ENCODE measurements around the gene ANKRD44. TPM values are rescaled to one million over a fixed set of nuclear protein-coding genes. Genes with fewer than 3 reads are reported as not detected.

ANKRD44 gene
- total RNA-seq, 2 experiments from 2014 or later: 210 to 249 TPM

DNA sequence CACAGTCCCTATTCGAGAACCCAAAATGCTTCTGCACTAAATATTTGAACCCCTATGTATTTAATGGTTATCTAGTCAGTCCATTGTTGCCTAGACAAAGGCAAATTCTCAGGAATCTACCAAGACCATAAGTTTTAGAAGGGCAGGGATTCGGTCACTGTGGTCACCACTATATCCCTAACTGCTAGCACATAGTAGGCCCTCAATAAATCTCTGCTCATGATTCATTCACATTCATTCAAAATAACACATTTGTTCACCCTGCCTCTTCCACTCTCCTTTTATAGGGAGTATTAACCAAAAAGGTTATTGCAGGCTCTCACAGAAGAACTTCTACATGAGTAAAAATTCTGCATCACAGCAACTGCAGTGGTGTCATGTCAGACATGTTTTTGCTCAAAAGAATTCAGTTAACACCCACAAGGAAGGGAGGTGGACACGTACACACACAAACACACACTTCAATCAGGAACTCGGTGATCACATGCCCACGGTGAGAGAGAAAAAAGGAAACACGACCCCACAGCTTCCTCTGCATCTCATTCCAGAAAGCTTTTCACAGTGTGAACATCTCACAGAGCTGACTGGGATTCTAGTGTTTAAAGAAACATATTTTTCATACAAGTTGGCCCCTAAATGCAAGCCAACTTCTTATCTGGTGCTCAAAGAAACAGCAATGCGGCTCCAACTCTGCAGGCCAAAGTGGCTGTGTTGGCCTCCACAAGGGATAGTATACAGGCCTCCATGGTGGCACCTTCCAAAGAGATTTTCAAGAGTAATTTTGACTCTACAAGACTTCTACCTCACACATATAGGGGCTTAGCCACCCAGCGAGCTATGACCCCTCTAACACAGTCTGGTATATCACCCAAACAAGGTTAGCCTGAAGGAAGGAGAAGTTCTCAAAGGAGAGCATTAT lies 98.0 kb downstream of the ANKRD44 start:
- H3K27ac Mint-ChIP-seq: peak overlapping the region; percentile 90
- DNase-seq: peak; percentile 57

GRCh38 chr2:197211881-197212342 lies 98.7 kb downstream of the ANKRD44 start:
- ATAC-seq (no peak), DNase-seq (no peak)
- CTCF ChIA-PET: interaction anchor here (0.8 to 1.0 kb wide), 2 partner anchors 26 to 28 kb away, joined by 3 read pairs; no protein-coding TSS in a partner anchor
- Mint-ChIP-seq H3K36me3 (peaks cover 20% of the 10 kb centered on the region), H3K27me3 (no peaks in the 10 kb centered on the region), H3K4me3 (peak overlapping the region; percentile 6), H3K9me3 (ENCODE audit: low read depth) (no peaks in the 10 kb centered on the region), H3K4me1 (peaks cover 97% of the 10 kb centered on the region), H3K27ac (peak overlapping the region; percentile 90)

More for the DNA sequence above, 98.0 kb downstream of the ANKRD44 start:
- CTCF ChIA-PET: interaction anchor here (0.8 to 1.6 kb wide), 5 partner anchors 7 to 95 kb away, joined by 3 to 8 read pairs (median 4); no protein-coding TSS in a partner anchor
- Mint-ChIP-seq H3K27me3 (no peaks in the 10 kb centered on the region), H3K9me3 (ENCODE audit: low read depth) (no peaks in the 10 kb centered on the region), H3K36me3 (peaks cover 15% of the 10 kb centered on the region), H3K4me1 (peaks cover 97% of the 10 kb centered on the region), H3K4me3 (peak overlapping the region; percentile 20)
- no peak for ATAC-seq

- DNase-seq (no peak), ATAC-seq (no peak)
- H3K4me3 Mint-ChIP-seq: peak overlapping the region; percentile 42
- CTCF ChIA-PET: interaction anchor here (0.6 to 1.7 kb wide), 4 partner anchors 12 to 27 kb away, joined by 3 to 6 read pairs (median 4); no protein-coding TSS in a partner anchor
- peak overlapping the region; percentile 90 for H3K27ac Mint-ChIP-seq
- peaks cover 19% of the 10 kb centered on the region for H3K36me3 Mint-ChIP-seq
- H3K9me3 Mint-ChIP-seq (ENCODE audit: low read depth): no peaks in the 10 kb centered on the region
- peaks cover 97% of the 10 kb centered on the region for H3K4me1 Mint-ChIP-seq
- H3K27me3 Mint-ChIP-seq: no peaks in the 10 kb centered on the region
Measured at GRCh38 chr2:197210430-197210829, 100.2 kb downstream of the ANKRD44 start.

DNA sequence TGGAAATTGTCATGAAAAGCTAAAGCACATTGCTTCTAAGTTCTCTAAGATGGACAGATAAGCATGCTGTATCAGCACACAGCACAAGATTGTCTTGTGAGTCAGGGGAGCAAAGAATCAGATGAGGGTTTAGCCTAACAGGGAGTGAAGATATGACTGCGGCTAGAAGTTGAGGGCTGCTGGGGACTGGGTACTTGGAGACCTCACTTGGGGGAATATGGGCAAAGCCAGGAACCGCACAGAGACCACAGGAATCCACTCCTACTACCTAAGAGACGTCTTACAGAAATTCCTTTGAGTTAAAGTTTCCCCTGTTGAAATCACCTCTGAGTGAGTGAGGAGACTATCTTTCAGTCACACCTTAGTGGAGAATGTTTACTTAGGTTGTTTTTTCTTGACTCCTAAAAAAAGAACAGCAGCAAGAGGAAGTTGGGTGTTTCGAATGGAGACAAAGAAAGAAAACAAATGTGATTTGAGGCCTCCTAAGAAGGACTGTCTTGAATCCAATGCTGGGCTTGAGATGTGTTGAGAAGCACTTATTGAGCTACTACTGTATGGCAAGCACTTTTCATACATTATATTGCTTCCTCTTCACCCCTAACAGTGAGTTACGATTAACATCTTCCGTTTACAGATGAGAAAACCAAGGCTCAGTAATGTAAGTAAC lies 100.7 kb downstream of the ANKRD44 start:
- Mint-ChIP-seq H3K9me3 (ENCODE audit: low read depth) (no peaks in the 10 kb centered on the region), H3K36me3 (peaks cover 18% of the 10 kb centered on the region), H3K27ac (peak overlapping the region; percentile 90), H3K27me3 (no peaks in the 10 kb centered on the region), H3K4me1 (peaks cover 96% of the 10 kb centered on the region), H3K4me3 (peak overlapping the region; percentile 42)
- CTCF ChIA-PET: interaction anchor here (0.6 to 1.9 kb wide), 8 partner anchors 11 to 95 kb away, joined by 3 to 6 read pairs (median 4); no protein-coding TSS in a partner anchor
- ATAC-seq (peak; percentile 50), DNase-seq (peak; percentile 70)

DNA sequence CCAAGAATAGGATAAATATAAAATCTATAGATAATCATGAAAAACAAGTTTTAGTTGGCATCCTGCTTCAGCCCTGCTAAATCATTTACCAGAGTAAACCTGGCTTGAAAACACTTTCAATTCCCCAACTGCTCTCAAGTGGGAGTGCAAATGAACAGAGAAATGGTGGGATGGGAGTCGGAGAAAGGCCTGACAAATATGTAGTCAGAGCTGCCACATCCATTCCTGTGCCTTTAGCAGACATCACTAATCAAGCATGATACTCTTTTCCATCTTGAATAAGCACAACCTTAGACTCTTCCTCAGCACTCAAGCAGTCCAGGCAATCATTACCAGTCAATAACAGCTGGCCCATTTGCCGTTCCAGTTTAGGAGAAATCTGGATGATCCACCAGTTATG lies 101.3 kb downstream of the ANKRD44 start:
- CTCF ChIA-PET: interaction anchor here (0.9 to 1.9 kb wide), 7 partner anchors 10 to 96 kb away, joined by 3 to 6 read pairs (median 4); no protein-coding TSS in a partner anchor
- Mint-ChIP-seq H3K4me1 (peaks cover 95% of the 10 kb centered on the region), H3K27me3 (no peaks in the 10 kb centered on the region), H3K4me3 (peak overlapping the region; percentile 42), H3K27ac (peak overlapping the region; percentile 90), H3K36me3 (peaks cover 21% of the 10 kb centered on the region), H3K9me3 (ENCODE audit: low read depth) (no peaks in the 10 kb centered on the region)
- ATAC-seq (no peak), DNase-seq (no peak)

DNA sequence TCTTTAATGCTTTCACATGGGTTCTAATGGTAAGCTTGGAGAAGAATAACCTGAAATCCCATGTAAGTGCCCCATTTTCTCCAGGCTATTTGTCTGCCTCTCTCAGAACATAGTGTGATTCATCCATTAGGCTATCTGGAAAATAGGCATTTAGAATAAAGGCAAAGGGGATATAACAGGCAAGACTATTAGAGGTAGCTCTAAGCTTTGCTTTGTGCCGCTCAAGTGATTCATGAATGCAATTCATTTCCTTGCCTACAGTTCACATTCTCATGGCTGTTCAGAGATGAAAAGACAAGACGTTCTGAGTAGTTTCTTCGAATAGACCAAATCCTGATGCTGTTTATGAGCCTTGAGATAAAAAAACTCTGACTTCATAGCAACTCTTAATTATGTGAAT lies 101.7 kb downstream of the ANKRD44 start:
- peaks cover 23% of the 10 kb centered on the region for H3K36me3 Mint-ChIP-seq
- ATAC-seq: no peak
- peaks cover 93% of the 10 kb centered on the region for H3K4me1 Mint-ChIP-seq
- CTCF ChIA-PET: interaction anchor here (0.9 to 1.9 kb wide), 6 partner anchors 10 to 95 kb away, joined by 3 to 6 read pairs (median 4); no protein-coding TSS in a partner anchor
- no peaks in the 10 kb centered on the region for H3K27me3 Mint-ChIP-seq
- no peak for DNase-seq
- peak overlapping the region; percentile 90 for H3K27ac Mint-ChIP-seq
- peak overlapping the region; percentile 42 for H3K4me3 Mint-ChIP-seq
- H3K9me3 Mint-ChIP-seq (ENCODE audit: low read depth): no peaks in the 10 kb centered on the region

DNA sequence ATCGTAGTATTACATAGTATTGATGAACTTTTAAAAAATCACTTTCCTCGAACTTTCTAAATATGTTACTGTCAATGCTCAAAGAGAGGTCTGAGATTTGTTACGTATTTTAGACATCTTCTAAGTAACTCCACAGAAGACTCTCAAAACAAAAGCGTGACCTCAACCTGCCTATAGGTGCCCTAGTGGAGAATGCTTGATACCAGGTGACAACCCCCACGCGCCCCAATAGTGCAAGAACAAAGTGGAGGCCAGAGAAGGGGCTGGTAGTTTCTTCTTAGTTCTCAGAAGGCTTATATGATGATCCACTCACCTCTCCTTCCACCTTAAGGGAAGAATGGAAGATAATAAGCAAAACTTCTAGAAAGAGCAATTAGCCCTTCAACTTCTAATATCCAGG lies 102.6 kb downstream of the ANKRD44 start:
- peaks cover 31% of the 10 kb centered on the region for H3K36me3 Mint-ChIP-seq
- H3K4me3 Mint-ChIP-seq: peak overlapping the region; percentile 9
- no peaks in the 10 kb centered on the region for H3K27me3 Mint-ChIP-seq
- CTCF ChIA-PET: interaction anchor here (1.2 to 1.9 kb wide), 3 partner anchors 9 to 32 kb away, joined by 3 to 6 read pairs (median 6); no protein-coding TSS in a partner anchor
- no peak for ATAC-seq
- H3K9me3 Mint-ChIP-seq (ENCODE audit: low read depth): no peaks in the 10 kb centered on the region
- H3K27ac Mint-ChIP-seq: peak overlapping the region; percentile 98
- no peak for DNase-seq
- peaks cover 92% of the 10 kb centered on the region for H3K4me1 Mint-ChIP-seq

GRCh38 chr2:197207598-197207997 lies 103.0 kb downstream of the ANKRD44 start:
- Mint-ChIP-seq H3K36me3 (peaks cover 35% of the 10 kb centered on the region), H3K9me3 (ENCODE audit: low read depth) (no peaks in the 10 kb centered on the region), H3K4me3 (peak overlapping the region; percentile 9), H3K27ac (peak overlapping the region; percentile 98), H3K4me1 (peaks cover 91% of the 10 kb centered on the region), H3K27me3 (no peaks in the 10 kb centered on the region)
- CTCF ChIA-PET: interaction anchor here (0.6 to 2.8 kb wide), 4 partner anchors 13 to 99 kb away, joined by 3 to 8 read pairs (median 4); no protein-coding TSS in a partner anchor
- ATAC-seq: no peak
- no peak for DNase-seq

GRCh38 chr2:197207106-197207505 lies 103.5 kb downstream of the ANKRD44 start:
- Mint-ChIP-seq H3K4me3 (peak overlapping the region; percentile 9), H3K4me1 (peaks cover 90% of the 10 kb centered on the region), H3K27me3 (no peaks in the 10 kb centered on the region), H3K27ac (peak overlapping the region; percentile 98), H3K36me3 (peaks cover 39% of the 10 kb centered on the region), H3K9me3 (ENCODE audit: low read depth) (no peaks in the 10 kb centered on the region)
- DNase-seq (no peak), ATAC-seq (no peak)
- CTCF ChIA-PET: interaction anchor here (0.6 to 2.8 kb wide), 4 partner anchors 13 to 100 kb away, joined by 3 to 8 read pairs (median 4); no protein-coding TSS in a partner anchor

GRCh38 chr2:197205585-197206215 lies 104.9 kb downstream of the ANKRD44 start:
- peak; percentile 88 for DNase-seq
- H3K4me1 Mint-ChIP-seq: peaks cover 89% of the 10 kb centered on the region
- H3K27ac Mint-ChIP-seq: peak overlapping the region; percentile 98
- ATAC-seq: peak; percentile 85
- H3K27me3 Mint-ChIP-seq: no peaks in the 10 kb centered on the region
- H3K4me3 Mint-ChIP-seq: peak overlapping the region; percentile 64
- H3K9me3 Mint-ChIP-seq (ENCODE audit: low read depth): no peaks in the 10 kb centered on the region
- H3K36me3 Mint-ChIP-seq: peaks cover 43% of the 10 kb centered on the region
- CTCF ChIA-PET: interaction anchor here (0.9 to 2.8 kb wide), 15 partner anchors 8 to 103 kb away, joined by 3 to 8 read pairs (median 5); no protein-coding TSS in a partner anchor

- no peaks in the 10 kb centered on the region for H3K9me3 Mint-ChIP-seq (ENCODE audit: low read depth)
- DNase-seq: no peak
- CTCF ChIA-PET: interaction anchor here (0.9 to 2.8 kb wide), 12 partner anchors 9 to 107 kb away, joined by 3 to 8 read pairs (median 5); no protein-coding TSS in a partner anchor
- H3K27ac Mint-ChIP-seq: peak overlapping the region; percentile 98
- H3K4me1 Mint-ChIP-seq: peaks cover 89% of the 10 kb centered on the region
- peaks cover 43% of the 10 kb centered on the region for H3K36me3 Mint-ChIP-seq
- no peak overlapping the region for H3K4me3 Mint-ChIP-seq
- no peak for ATAC-seq
- no peaks in the 10 kb centered on the region for H3K27me3 Mint-ChIP-seq
Measured at GRCh38 chr2:197204519-197205250, 105.9 kb downstream of the ANKRD44 start.

- DNase-seq (no peak), ATAC-seq (no peak)
- Mint-ChIP-seq H3K36me3 (peaks cover 50% of the 10 kb centered on the region), H3K4me3 (no peak overlapping the region), H3K27me3 (no peaks in the 10 kb centered on the region), H3K9me3 (ENCODE audit: low read depth) (no peaks in the 10 kb centered on the region), H3K4me1 (peaks cover 88% of the 10 kb centered on the region), H3K27ac (peak overlapping the region; percentile 24)
- CTCF ChIA-PET: interaction anchor here (1.0 to 2.1 kb wide), 3 partner anchors 11 to 106 kb away, joined by 3 to 10 read pairs (median 3); no protein-coding TSS in a partner anchor
Measured at GRCh38 chr2:197201874-197202273, 108.7 kb downstream of the ANKRD44 start.

All from activated CD8-positive, alpha-beta memory T cell treated with anti-CD3 and anti-CD28 coated beads, Interleukin-2, amount 10 ng/mL, durations not matched to agents 7 days and 5 days (primary cell).